Panc1 (cell line): Measurements from ENCODE around the gene DAPK1. TPM values are rescaled to one million over a fixed set of nuclear protein-coding genes. Genes with fewer than 3 reads are reported as not detected.

ENCODE experiments used
- ATAC-seq: fragments of 200-7000 bp; cut with Tn5 transposase; 2 replicates; pipeline ENCODE4 v1.9.1; 2020; ENCODE audit warnings: mild to moderate bottlenecking, moderate library complexity
- BruUV-seq: library from RNA; stranded (reverse); fragments of 400-500 nt; replicated peaks from 2 replicates; lab custom pipeline; 2021; lab: Mats Ljungman, UMichigan
- CTCF ChIA-PET: fragments of 300-600 bp; sonication (Branson Sonifier 250); formaldehyde crosslinking; loops from one replicate; lab custom pipeline; 2022; ENCODE audit warnings: antibody characterized with exemption; lab: Charles Lee
- POLR2A ChIA-PET: fragments of 300-600 bp; sonication (Branson Sonifier 250); formaldehyde crosslinking; loops from one replicate; lab custom pipeline; 2022; ENCODE audit warnings: antibody characterized with exemption; lab: Charles Lee
- DNase-seq: peaks from one replicate; pipeline ENCODE4 v3.0.0-alpha.2; 2010; ENCODE audit warnings: low read depth, low spot score
- H3K27ac ChIP-seq: 2 replicates; pipeline ENCODE4 v1.5.1; 2011; ENCODE audit warnings: mild to moderate bottlenecking, low read length, inconsistent platforms
- H3K27me3 ChIP-seq: fragments of 200-500 bp; sonication (Bioruptor generic); 2 replicates; pipeline ENCODE4 v1.6.0; 2014; ENCODE audit warnings: low read length, inconsistent platforms; ENCODE audit not compliant: control insufficient read depth, insufficient read depth
- H3K36me3 ChIP-seq: fragments of 200-500 bp; sonication (Bioruptor generic); 2 replicates; pipeline ENCODE4 v1.5.1; 2014; ENCODE audit warnings: inconsistent platforms, mild to moderate bottlenecking, low read length, moderate library complexity; ENCODE audit not compliant: control insufficient read depth, insufficient read depth
- H3K4me1 ChIP-seq: 2 replicates; pipeline ENCODE4 v1.5.1; 2011; ENCODE audit warnings: inconsistent platforms, mild to moderate bottlenecking, low read length, moderate library complexity; ENCODE audit not compliant: control insufficient read depth, insufficient read depth
- H3K4me3 ChIP-seq, 2 experiments: 2 replicates each; pipeline ENCODE4 v1.5.1; 2011 to 2012; ENCODE audit warnings: low read depth in 2 of 2, low read length in 2 of 2, mild to moderate bottlenecking in 2 of 2, inconsistent platforms in 1 of 2, moderate library complexity in 1 of 2
- H3K9me3 ChIP-seq: fragments of 200-500 bp; sonication (Bioruptor generic); 2 replicates; pipeline ENCODE4 v1.5.1; 2014; ENCODE audit warnings: low read depth, mild to moderate bottlenecking, inconsistent platforms, low read length, moderate library complexity; ENCODE audit not compliant: control insufficient read depth, insufficient read depth
- CTCF ChIP-seq: fragments of 450-650 bp; IDR thresholded peaks from 2 replicates; pipeline ENCODE4 v1.5.1; 2017; ENCODE audit warnings: mild to moderate bottlenecking
- POLR2AphosphoS5 ChIP-seq: IDR thresholded peaks from 2 replicates; pipeline ENCODE4 v1.6.1; 2012; ENCODE audit warnings: mild to moderate bottlenecking, low read depth, low read length, moderate library complexity
- REST ChIP-seq, 2 experiments: IDR thresholded peaks; 2 replicates each; pipeline ENCODE4 v1.6.1; 2011 to 2012; ENCODE audit warnings: low read depth in 2 of 2, control low read depth in 1 of 2, low read length in 1 of 2, mild to moderate bottlenecking in 1 of 2, moderate library complexity in 1 of 2; ENCODE audit not compliant: insufficient read depth in 1 of 2
- SIN3A ChIP-seq: IDR thresholded peaks from 2 replicates; pipeline ENCODE4 v1.6.1; 2012; ENCODE audit warnings: low read depth, mild to moderate bottlenecking, low read length, moderate library complexity, borderline replicate concordance; ENCODE audit not compliant: insufficient read depth
- TCF7L2 ChIP-seq: IDR thresholded peaks from 2 replicates; pipeline ENCODE4 v1.6.1; 2011; ENCODE audit warnings: mild to moderate bottlenecking, low read depth, low read length, inconsistent platforms
- in situ Hi-C: cut with HindIII; loops from 2 replicates; pipeline ENCODE4 v1.10.0; 2016; ENCODE audit warnings: low sequenced_read_pairs, low pct_unique_long_range_greater_than_20kb
- intact Hi-C: fragments of 100-400 bp; cut with micrococcal nuclease; formaldehyde crosslinking; loops from one replicate; pipeline ENCODE4 v1.10.0; 2022; ENCODE audit not compliant: unreplicated experiment
- total RNA-seq: library from RNA; stranded (reverse); gene quantifications from one replicate; pipeline ENCODE4 v1.2.1, GENCODE V29; 2021; ENCODE audit not compliant: unreplicated experiment

DAPK1 gene
- total RNA-seq, 1 experiment from 2014 or later: 0.87 TPM

- no TSS peak for BruUV-seq
- in situ Hi-C loops (no loop called here), intact Hi-C loops (no loop called here)
- H3K27ac ChIP-seq: no peak overlapping the region
- H3K4me1 ChIP-seq: no peaks in the 10 kb centered on the region
- H3K9me3 ChIP-seq: no peaks in the 10 kb centered on the region
- no peaks in the 10 kb centered on the region for H3K27me3 ChIP-seq
- H3K4me3 ChIP-seq: no peak overlapping the region
- ChIA-PET CTCF (no interaction called here), POLR2A (no interaction called here)
- DNase-seq: no peak
- no peak for ATAC-seq
- H3K36me3 ChIP-seq: no peaks in the 10 kb centered on the region
- TF ChIP-seq SIN3A: no peak
- no peak for TF ChIP-seq CTCF
- no peak for TF ChIP-seq POLR2AphosphoS5
- no peak for TF ChIP-seq REST (IDR thresholded peaks at IDR 0.05; ENCODE audit: insufficient read depth in 1 of 2, low read depth in 2 of 2, low read length in 1 of 2)
- TF ChIP-seq TCF7L2: no peak
These were observed 71.9 kb downstream of the DAPK1 start for GRCh38 chr9:87569518-87569917.

GRCh38 chr9:87570000-87570908 lies 72.6 kb downstream of the DAPK1 start:
- H3K27me3 ChIP-seq: no peaks in the 10 kb centered on the region
- ChIA-PET CTCF (no interaction called here), POLR2A (no interaction called here)
- no TSS peak for BruUV-seq
- intact Hi-C loops: no loop called here
- DNase-seq: no peak
- in situ Hi-C loops: no loop called here
- no peak overlapping the region for H3K4me3 ChIP-seq
- H3K27ac ChIP-seq: no peak overlapping the region
- no peak for ATAC-seq
- no peaks in the 10 kb centered on the region for H3K9me3 ChIP-seq
- TF ChIP-seq SIN3A (no peak), CTCF (no peak), TCF7L2 (no peak), REST (IDR thresholded peaks at IDR 0.05; ENCODE audit: insufficient read depth in 1 of 2, low read depth in 2 of 2, low read length in 1 of 2) (no peak)
- H3K36me3 ChIP-seq: no peaks in the 10 kb centered on the region
- no peaks in the 10 kb centered on the region for H3K4me1 ChIP-seq
